Measurements from ENCODE around the gene ECT2L. TPM values are rescaled to one million over a fixed set of nuclear protein-coding genes. Genes with fewer than 3 reads are reported as not detected.

Gene ECT2L
- total and polyA plus RNA-seq, 8 donors = 0.08 to 0.18 TPM; not detected in 6

GRCh38 chr6:138787138-138787537 lies 8.7 kb upstream of the ECT2L start:
- no peak overlapping the region for H3K4me3 ChIP-seq
- H3K27me3 ChIP-seq = no peaks in the 10 kb centered on the region
- 61 to 99% (median 95%) methylated on average over 1 of the region's 1 CpG for WGBS, 5 donors
- H3K27ac ChIP-seq = no peak overlapping the region
- H3K9me3 ChIP-seq = no peaks in the 10 kb centered on the region
- no peak for DNase-seq
- intact Hi-C loops (cut with DNase I; ENCODE audit: low total_unique reads) = no loop called here
- TF ChIP-seq CTCF (IDR thresholded peaks at IDR 0.05) (no peak), POLR2A (IDR thresholded peaks at IDR 0.05) (no peak), POLR2AphosphoS5 (IDR thresholded peaks at IDR 0.05) (no peak), EP300 (IDR thresholded peaks at IDR 0.05) (no peak)
- H3K36me3 ChIP-seq = peaks cover 26 to 87% (median 81%) of the 10 kb centered on the region in 4 donors
- H3K4me1 ChIP-seq = peaks cover 0 to 14% (median 7%) of the 10 kb centered on the region in 4 donors

GRCh38 chr6:138796771-138797170 lies 884 bp downstream of the ECT2L start:
- Histone ChIP-seq H3K27me3 (peaks cover 0 to 7% (median 0%) of the 10 kb centered on the region in 3 donors), H3K36me3 (peaks cover 2 to 13% (median 10%) of the 10 kb centered on the region in 4 donors), H3K4me1 (peaks cover 0 to 13% (median 10%) of the 10 kb centered on the region in 4 donors), H3K27ac (no peak overlapping the region), H3K4me3 (no peak overlapping the region), H3K9me3 (no peaks in the 10 kb centered on the region)
- TF ChIP-seq POLR2A (IDR thresholded peaks at IDR 0.05) = no peak
- TF ChIP-seq EP300 (IDR thresholded peaks at IDR 0.05) = no peak
- TF ChIP-seq POLR2AphosphoS5 (IDR thresholded peaks at IDR 0.05) = no peak
- no peak for TF ChIP-seq CTCF (IDR thresholded peaks at IDR 0.05)
- intact Hi-C loops (cut with DNase I; ENCODE audit: low total_unique reads) = no loop called here
- WGBS, 5 donors = 79 to 96% (median 90%) methylated on average over 2 of the region's 2 CpGs
- no peak for DNase-seq

GRCh38 chr6:138797806-138798446 lies 2.0 kb downstream of the ECT2L start:
- Histone ChIP-seq H3K4me3 (no peak overlapping the region), H3K27me3 (peaks cover 0 to 7% (median 0%) of the 10 kb centered on the region in 3 donors), H3K36me3 (peaks cover 0 to 2% (median under 1%) of the 10 kb centered on the region in 4 donors), H3K27ac (no peak overlapping the region), H3K9me3 (no peaks in the 10 kb centered on the region), H3K4me1 (peaks cover 0 to 13% (median 10%) of the 10 kb centered on the region in 4 donors)
- intact Hi-C loops (cut with DNase I; ENCODE audit: low total_unique reads) = no loop called here
- TF ChIP-seq EP300 (IDR thresholded peaks at IDR 0.05) (no peak), POLR2A (IDR thresholded peaks at IDR 0.05) (no peak), POLR2AphosphoS5 (IDR thresholded peaks at IDR 0.05) (no peak), CTCF (IDR thresholded peaks at IDR 0.05) (no peak)
- 55 to 80% (median 66%) methylated on average over 4 of the region's 4 CpGs for WGBS, 5 donors
- peak in 1 of 2 donors; percentile 62 for DNase-seq

GRCh38 chr6:138800377-138801150 lies 4.7 kb downstream of the ECT2L start:
- H3K27ac ChIP-seq = no peak overlapping the region
- TF ChIP-seq EP300 (IDR thresholded peaks at IDR 0.05) = no peak
- no peak for TF ChIP-seq CTCF (IDR thresholded peaks at IDR 0.05)
- TF ChIP-seq POLR2A (IDR thresholded peaks at IDR 0.05) = no peak
- TF ChIP-seq POLR2AphosphoS5 (IDR thresholded peaks at IDR 0.05) = no peak
- WGBS, 5 donors = 81 to 94% (median 88%) methylated on average over 2 of the region's 2 CpGs
- intact Hi-C loops (cut with DNase I; ENCODE audit: low total_unique reads) = no loop called here
- H3K9me3 ChIP-seq = no peaks in the 10 kb centered on the region
- H3K4me1 ChIP-seq = peaks cover 0 to 11% (median 8%) of the 10 kb centered on the region in 4 donors
- no peaks in the 10 kb centered on the region for H3K36me3 ChIP-seq
- no peak for DNase-seq
- H3K27me3 ChIP-seq = peaks cover 0 to 7% (median 0%) of the 10 kb centered on the region in 3 donors
- H3K4me3 ChIP-seq = no peak overlapping the region
